Measurements from ENCODE around the gene ZDHHC18. TPM values are rescaled to one million over a fixed set of nuclear protein-coding genes. Genes with fewer than 3 reads are reported as not detected.

Gene ZDHHC18
- total RNA-seq, 6 experiments from 2014 or later: 9.6 to 16.9 (median 14.1) TPM

DNA sequence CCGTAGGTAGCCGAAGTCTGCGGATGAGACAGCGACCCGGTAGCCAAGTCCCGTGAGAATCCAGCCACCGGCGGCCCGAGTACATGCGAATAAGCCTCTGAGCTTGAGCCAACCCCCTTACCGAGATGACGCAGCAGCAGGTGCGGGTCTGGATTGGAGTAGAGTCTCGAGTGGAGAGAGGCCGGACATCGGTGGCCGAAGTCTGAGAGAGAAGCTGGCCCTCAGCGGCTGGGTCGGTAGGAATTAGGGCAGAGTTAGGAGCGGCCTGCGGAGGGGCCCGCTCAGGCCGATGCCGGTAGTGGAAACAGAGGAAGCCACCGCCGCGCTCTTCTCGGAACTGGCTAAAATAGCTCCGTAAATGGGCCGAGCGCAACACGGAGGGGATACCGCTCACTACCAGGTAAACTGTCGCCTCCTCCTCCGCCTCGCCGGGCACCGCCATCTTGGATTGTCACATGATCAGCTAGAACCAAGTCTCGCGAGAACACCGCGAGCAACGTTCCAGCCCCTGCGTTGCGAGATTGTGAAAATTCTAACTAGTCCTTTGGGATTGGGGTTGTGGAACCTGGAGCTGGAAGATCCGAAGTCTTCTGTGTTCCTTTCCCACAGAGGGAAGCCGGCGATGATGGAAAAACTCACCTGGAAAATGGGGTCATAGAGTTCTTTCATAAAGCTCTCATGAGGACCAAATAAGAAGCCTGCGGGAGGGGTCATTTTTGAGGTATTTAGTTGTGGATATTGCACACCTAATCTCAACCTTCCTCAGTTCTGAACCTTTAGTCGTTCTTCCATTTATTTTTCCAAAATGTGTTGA lies 73.7 kb downstream of the ZDHHC18 start, which contains the start of gene GPATCH3:
Gene GPATCH3 (minus strand): TSS at position 467 of the 814 bp plus-strand sequence. CDS start 25 bp downstream, at position 442.
- WGBS (ENCODE audit: insufficient coverage, low coverage, low lambda C conversion rate, missing lambda C conversion rate): 0% methylated on average over 39 of the region's 50 CpGs
- intact Hi-C loops (cut with DNase I): no loop called here
- DNase-seq (peak; percentile 90 to 91 (median 91)), ATAC-seq (peak; percentile 81 to 90 (median 88))
- Histone ChIP-seq H3K27me3 (no peaks in the 10 kb centered on the region), H3K4me1 (peaks cover 0 to 25% (median 6%) of the 10 kb centered on the region in 4 donors), H3K27ac (peak within 1 kb of the TSS; percentile 41 to 72 (median 64)), H3K4me3 (peak within 1 kb of the TSS; percentile 77 to 82 (median 81)), H3K36me3 (peaks cover 0 to 17% (median 4%) of the 10 kb centered on the region in 4 donors), H3K9me3 (no peaks in the 10 kb centered on the region)
- peak; percentile 71 for TF ChIP-seq POLR2A (IDR thresholded peaks at IDR 0.05)
- TF ChIP-seq, protein P1, sequence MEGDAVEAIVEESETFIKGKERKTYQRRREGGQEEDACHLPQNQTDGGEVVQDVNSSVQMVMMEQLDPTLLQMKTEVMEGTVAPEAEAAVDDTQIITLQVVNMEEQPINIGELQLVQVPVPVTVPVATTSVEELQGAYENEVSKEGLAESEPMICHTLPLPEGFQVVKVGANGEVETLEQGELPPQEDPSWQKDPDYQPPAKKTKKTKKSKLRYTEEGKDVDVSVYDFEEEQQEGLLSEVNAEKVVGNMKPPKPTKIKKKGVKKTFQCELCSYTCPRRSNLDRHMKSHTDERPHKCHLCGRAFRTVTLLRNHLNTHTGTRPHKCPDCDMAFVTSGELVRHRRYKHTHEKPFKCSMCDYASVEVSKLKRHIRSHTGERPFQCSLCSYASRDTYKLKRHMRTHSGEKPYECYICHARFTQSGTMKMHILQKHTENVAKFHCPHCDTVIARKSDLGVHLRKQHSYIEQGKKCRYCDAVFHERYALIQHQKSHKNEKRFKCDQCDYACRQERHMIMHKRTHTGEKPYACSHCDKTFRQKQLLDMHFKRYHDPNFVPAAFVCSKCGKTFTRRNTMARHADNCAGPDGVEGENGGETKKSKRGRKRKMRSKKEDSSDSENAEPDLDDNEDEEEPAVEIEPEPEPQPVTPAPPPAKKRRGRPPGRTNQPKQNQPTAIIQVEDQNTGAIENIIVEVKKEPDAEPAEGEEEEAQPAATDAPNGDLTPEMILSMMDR (IDR thresholded peaks at IDR 0.05): no peak

DNA sequence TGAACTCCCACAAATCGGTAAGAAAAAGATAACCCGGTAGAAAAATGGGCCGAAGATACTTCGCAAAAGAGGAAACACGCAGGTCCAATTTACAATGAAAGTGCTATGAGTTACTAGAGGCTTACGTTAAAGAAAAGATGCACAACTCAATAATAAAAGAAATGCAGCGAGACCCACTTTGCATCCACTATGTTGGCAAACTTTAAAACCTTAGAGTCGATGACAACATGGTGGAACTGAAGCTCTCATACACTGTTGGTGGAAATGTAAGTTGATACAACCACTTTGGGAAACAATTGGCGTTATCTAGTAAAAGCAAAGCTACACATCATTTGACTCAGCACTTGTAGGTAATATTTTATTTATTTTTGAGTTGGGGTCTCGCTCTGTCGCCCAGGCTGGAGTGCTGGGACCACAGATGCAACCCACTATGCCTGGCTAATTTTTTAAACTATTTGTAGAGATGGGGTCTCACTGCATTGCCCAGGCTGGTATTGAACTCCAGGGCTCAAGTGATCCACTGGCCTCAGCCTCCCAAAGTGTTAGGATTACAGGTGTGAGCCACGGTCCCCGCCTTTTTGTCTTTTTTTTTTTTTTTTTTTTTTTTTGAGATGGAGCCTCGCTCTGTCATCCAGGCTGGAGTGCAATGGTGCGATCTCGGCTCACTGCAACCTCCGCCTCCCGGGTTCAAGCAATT lies 74.5 kb downstream of the ZDHHC18 start:
- peaks cover 0 to 25% (median 6%) of the 10 kb centered on the region in 4 donors for H3K4me1 ChIP-seq
- no peak for ATAC-seq
- H3K4me3 ChIP-seq: peak overlapping the region; percentile 77 to 82 (median 81)
- WGBS (ENCODE audit: insufficient coverage, low coverage, low lambda C conversion rate, missing lambda C conversion rate): 47% methylated on average over 10 of the region's 18 CpGs
- no peak for TF ChIP-seq POLR2A (IDR thresholded peaks at IDR 0.05)
- TF ChIP-seq, protein P1 (IDR thresholded peaks at IDR 0.05): no peak
- peaks cover 0 to 11% (median 4%) of the 10 kb centered on the region in 4 donors for H3K36me3 ChIP-seq
- peak in 1 of 3 donors; percentile 22 for DNase-seq
- H3K27ac ChIP-seq: peak overlapping the region; percentile 41 to 72 (median 64)
- no peaks in the 10 kb centered on the region for H3K27me3 ChIP-seq
- H3K9me3 ChIP-seq: no peaks in the 10 kb centered on the region
- intact Hi-C loops (cut with DNase I): no loop called here

Small RNA genes lying within 50 kb of the gene (small RNA-seq; reads per million reads assigned to genes)
- 0 reads per million in 2 experiments for gene RN7SL165P

Other genes starting within 250 kb of the ZDHHC18 start
- 10 to 100 TPM; 22.2 to 36.4 (median 29.4) TPM for gene ARID1A, start 130.7 kb upstream of the ZDHHC18 start, total RNA-seq
- 10 to 100 TPM; 13.2 to 27.8 (median 19.2) TPM for gene PIGV, start 38.7 kb upstream of the ZDHHC18 start, total RNA-seq
- gene SFN, start 36.5 kb downstream of the ZDHHC18 start, total RNA-seq: 1 to 10 TPM in 3 of 6 experiments, not detected in 3; 2.2 to 2.5 (median 2.5) TPM
- gene GPN2, start 63.6 kb downstream of the ZDHHC18 start, total RNA-seq: 10 to 100 TPM in 4 of 6 experiments, 1 to 10 TPM in 2; 5.6 to 18.3 (median 15.3) TPM
- gene GPATCH3, start 73.8 kb downstream of the ZDHHC18 start, total RNA-seq: 1 to 10 TPM; 6.0 to 8.1 (median 7.1) TPM
- 10 to 100 TPM; 25.6 to 69.6 (median 43.0) TPM for gene NR0B2, start 87.3 kb downstream of the ZDHHC18 start, total RNA-seq
- gene NUDC, start 95.1 kb downstream of the ZDHHC18 start, total RNA-seq: 10 to 100 TPM; 40.9 to 60.8 (median 48.4) TPM
- gene KDF1, start 133.8 kb downstream of the ZDHHC18 start, total RNA-seq: 1 to 10 TPM; 1.1 to 4.1 (median 2.5) TPM
- 10 to 100 TPM in 2 of 6 experiments, 1 to 10 TPM in 4; 2.0 to 24.8 (median 6.7) TPM for gene TRNP1, start 167.0 kb downstream of the ZDHHC18 start, total RNA-seq
- gene TENT5B, start 186.2 kb downstream of the ZDHHC18 start, total RNA-seq: under 1 TPM in 4 of 6 experiments, not detected in 2; 0.11 to 0.49 (median 0.29) TPM